GM08714 (cell line): Measurements from ENCODE around the gene LKAAEAR1.

Source experiments
- H3K4me3 ChIP-seq: fragments of 200-500 bp; sonication (Bioruptor generic); 2 replicates; pipeline ENCODE4 v1.5.1; 2014; ENCODE audit warnings: mild to moderate bottlenecking, low read length, inconsistent platforms
- ZNF274 ChIP-seq: IDR thresholded peaks from 2 replicates; pipeline ENCODE4 v1.6.1; 2012; ENCODE audit warnings: mild to moderate bottlenecking, low read depth, low read length

The LKAAEAR1 gene

DNA sequence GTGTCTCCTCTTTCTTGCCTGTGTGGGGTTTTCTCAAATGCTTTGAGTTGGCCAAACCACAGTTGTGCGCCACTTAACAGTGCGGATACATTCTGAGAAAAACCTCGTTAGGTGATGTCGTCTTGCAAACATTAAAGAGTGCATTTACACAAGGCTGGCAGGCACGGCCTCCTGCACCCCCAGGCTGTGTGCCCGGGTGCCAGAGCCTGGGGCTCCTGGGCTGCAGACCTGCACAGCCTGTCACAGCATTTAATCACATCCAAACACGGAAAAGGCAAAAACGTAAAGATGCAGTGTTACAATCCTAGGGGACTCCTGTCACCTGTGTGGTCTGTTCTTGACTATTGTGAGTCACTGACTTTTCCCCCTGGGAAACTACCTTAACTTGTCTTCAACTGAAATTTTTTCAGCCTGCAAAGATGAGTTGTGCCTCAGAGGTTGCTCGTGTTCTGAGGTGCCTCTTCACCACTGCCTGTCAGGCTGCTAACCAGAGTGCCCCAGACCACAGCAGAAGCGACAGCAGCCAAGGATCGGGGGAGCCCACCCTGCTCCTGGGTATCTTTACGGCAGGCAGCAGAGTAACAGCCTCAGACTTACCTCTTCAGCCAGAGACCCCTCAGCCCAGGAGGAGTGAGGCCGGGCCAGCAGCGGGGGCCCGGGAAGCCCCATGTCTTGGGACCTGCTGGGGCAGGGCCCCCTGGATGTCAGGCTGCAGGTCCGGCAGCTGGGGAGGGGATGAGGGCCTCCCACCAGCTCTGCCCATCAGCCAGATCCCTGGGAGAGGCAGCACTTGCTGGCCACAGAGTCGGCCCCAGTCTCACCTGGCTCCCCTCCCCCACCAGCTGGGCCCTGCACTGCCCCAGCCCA lies 48.9 kb downstream of the LKAAEAR1 start:
- TF ChIP-seq ZNF274: no peak
- no peak overlapping the region for H3K4me3 ChIP-seq

DNA sequence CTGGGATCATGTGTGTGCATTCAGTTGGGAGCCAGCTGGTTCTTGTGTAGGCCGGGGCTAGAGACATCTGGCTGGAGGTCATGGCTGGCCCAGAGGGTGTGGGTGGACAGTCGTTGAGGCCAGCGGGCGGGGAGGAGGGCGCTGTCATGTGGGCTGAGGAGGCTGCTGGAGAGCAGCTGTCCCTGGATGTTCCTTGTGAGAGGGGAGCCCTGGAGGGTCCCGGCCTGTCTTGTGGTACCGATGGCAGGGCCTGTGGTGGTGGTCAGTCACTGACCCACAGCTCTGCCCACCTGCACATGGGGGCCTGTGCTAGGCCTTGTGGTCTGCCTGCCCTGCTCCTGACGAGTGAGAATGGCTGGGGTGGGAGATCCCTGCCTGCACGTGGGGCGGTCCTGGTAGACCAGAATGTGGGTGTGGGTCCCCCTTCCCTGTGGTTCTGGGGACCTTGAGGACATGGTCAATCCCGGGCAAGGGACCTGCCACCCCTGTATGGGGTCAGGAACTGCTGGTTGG lies 50.2 kb downstream of the LKAAEAR1 start:
- H3K4me3 ChIP-seq: no peak overlapping the region
- TF ChIP-seq ZNF274: no peak
